Activated effector memory CD4-positive, alpha-beta T cell treated with anti-CD3 and anti-CD28 coated beads, Interleukin-2, amount 50 U/mL, for 16 hours (primary cell): ENCODE data around the gene CDK5RAP2.

ENCODE experiments used
- DNase-seq: peaks from one replicate; pipeline ENCODE4 v3.0.0-alpha.2; 2020

The CDK5RAP2 gene

GRCh38 chr9:120395376-120395775, 184.6 kb downstream of the CDK5RAP2 start:
- no peak for DNase-seq

- no peak for DNase-seq
Observed at GRCh38 chr9:120394058-120394669, 185.8 kb downstream of the CDK5RAP2 start.

- no peak for DNase-seq
Observed at GRCh38 chr9:120393386-120394057, 186.4 kb downstream of the CDK5RAP2 start.

- DNase-seq, result no peak
Observed at GRCh38 chr9:120392711-120393110, 187.3 kb downstream of the CDK5RAP2 start.

GRCh38 chr9:120392245-120392644, 187.7 kb downstream of the CDK5RAP2 start:
- DNase-seq, result no peak

GRCh38 chr9:120391691-120392090, 188.3 kb downstream of the CDK5RAP2 start:
- no peak for DNase-seq

- no peak for DNase-seq
Observed at GRCh38 chr9:120390637-120391190, 189.3 kb downstream of the CDK5RAP2 start.

- no peak for DNase-seq
Observed at GRCh38 chr9:120389867-120390266, 190.1 kb downstream of the CDK5RAP2 start.

GRCh38 chr9:120389300-120389699, 190.7 kb downstream of the CDK5RAP2 start:
- no peak for DNase-seq

GRCh38 chr9:120388003-120388855, 191.7 kb downstream of the CDK5RAP2 start:
- DNase-seq, result no peak

- DNase-seq, result no peak
Observed at GRCh38 chr9:120387257-120388002, 192.5 kb downstream of the CDK5RAP2 start.

- no peak for DNase-seq
Observed at GRCh38 chr9:120386390-120387131, 193.4 kb downstream of the CDK5RAP2 start.

- DNase-seq, result no peak
Observed at GRCh38 chr9:120385606-120386389, 194.2 kb downstream of the CDK5RAP2 start.

- no peak for DNase-seq
Observed at GRCh38 chr9:120384925-120385272, 195.1 kb downstream of the CDK5RAP2 start.

GRCh38 chr9:120383999-120384924, 195.7 kb downstream of the CDK5RAP2 start:
- DNase-seq, result no peak

GRCh38 chr9:120383611-120383998, 196.4 kb downstream of the CDK5RAP2 start:
- DNase-seq, result no peak

- DNase-seq, result no peak
Observed at GRCh38 chr9:120382453-120382852, 197.5 kb downstream of the CDK5RAP2 start.

GRCh38 chr9:120381839-120382238, 198.1 kb downstream of the CDK5RAP2 start:
- no peak for DNase-seq

GRCh38 chr9:120379611-120380010, 200.4 kb downstream of the CDK5RAP2 start:
- DNase-seq, result no peak

GRCh38 chr9:120378680-120379079, 201.3 kb downstream of the CDK5RAP2 start:
- no peak for DNase-seq
